Fibroblast of skin of right quadriceps (primary cell): Measurements from ENCODE around the gene ATCAY.
"Not testable (repeated sequence)": the region's sequence is repeated elsewhere in the genome, so short reads cannot be mapped to it uniquely, and the experiment has no call there.

Source experiments
- DNase-seq: peaks from one replicate; pipeline ENCODE4 v3.0.0-alpha.2; 2013

The ATCAY gene

GRCh38 chr19:3857449-3858003 is 23.0 kb upstream of the ATCAY start:
- no peak for DNase-seq

DNA sequence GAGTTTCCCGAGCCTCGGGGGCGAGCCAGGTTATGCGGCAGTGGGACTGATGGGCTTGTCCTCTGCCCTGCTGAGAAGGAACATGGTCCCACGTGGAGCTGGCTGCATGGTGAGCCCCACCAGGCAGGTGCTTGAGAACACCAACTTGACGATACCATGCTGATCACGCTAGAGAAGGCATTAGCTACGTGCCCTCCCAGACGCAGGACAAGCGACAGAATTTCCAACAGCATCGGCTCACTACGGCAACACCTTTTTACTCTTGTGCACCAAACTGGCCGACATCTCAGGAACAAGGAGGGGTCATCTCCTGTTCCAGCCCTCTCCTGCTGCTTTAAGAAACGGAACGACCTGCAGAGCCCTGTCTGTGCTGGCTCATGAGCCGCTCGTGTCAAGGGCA is 20.0 kb upstream of the ATCAY start:
- no peak for DNase-seq

GRCh38 chr19:3862826-3863500 is 17.5 kb upstream of the ATCAY start:
- DNase-seq, result no peak

- DNase-seq, result no peak
Measured at GRCh38 chr19:3863648-3864047, 16.8 kb upstream of the ATCAY start.

- no peak for DNase-seq
Measured at GRCh38 chr19:3866910-3867638, 13.4 kb upstream of the ATCAY start.

- DNase-seq, result no peak
Measured at GRCh38 chr19:3867971-3868769, 12.3 kb upstream of the ATCAY start.

- DNase-seq, result no peak
Measured at GRCh38 chr19:3868770-3869456, 11.6 kb upstream of the ATCAY start, which contains the start of gene ZFR2. ZFR2 (minus strand) TSS chr19:3869038; CDS start chr19:3869017, 21 bp downstream.

DNA sequence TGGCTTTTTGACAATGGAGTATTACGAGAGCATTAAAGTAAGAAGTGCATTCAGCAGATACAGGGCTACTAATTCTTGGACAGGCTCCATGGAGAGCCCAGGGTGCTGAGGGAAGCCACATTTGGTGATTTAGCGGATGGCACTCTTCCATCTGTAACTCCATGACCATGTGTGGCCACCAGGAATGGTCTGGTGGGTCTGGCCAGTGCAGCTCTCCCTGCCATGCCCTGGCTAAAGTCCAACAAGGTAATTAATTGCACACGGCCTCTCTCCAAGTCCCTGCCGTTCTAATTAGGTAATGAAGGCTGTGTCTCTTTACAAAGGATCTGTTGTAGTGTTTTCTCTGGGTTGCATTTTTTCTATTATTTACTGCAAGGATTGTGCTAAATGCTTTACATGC is 7.3 kb upstream of the ATCAY start:
- DNase-seq, result no peak

- DNase-seq, result not testable (repeated sequence)
Measured at GRCh38 chr19:3874695-3875094, 5.8 kb upstream of the ATCAY start.

- DNase-seq, result no peak
Measured at GRCh38 chr19:3879656-3880055, 829 bp upstream of the ATCAY start.

DNA sequence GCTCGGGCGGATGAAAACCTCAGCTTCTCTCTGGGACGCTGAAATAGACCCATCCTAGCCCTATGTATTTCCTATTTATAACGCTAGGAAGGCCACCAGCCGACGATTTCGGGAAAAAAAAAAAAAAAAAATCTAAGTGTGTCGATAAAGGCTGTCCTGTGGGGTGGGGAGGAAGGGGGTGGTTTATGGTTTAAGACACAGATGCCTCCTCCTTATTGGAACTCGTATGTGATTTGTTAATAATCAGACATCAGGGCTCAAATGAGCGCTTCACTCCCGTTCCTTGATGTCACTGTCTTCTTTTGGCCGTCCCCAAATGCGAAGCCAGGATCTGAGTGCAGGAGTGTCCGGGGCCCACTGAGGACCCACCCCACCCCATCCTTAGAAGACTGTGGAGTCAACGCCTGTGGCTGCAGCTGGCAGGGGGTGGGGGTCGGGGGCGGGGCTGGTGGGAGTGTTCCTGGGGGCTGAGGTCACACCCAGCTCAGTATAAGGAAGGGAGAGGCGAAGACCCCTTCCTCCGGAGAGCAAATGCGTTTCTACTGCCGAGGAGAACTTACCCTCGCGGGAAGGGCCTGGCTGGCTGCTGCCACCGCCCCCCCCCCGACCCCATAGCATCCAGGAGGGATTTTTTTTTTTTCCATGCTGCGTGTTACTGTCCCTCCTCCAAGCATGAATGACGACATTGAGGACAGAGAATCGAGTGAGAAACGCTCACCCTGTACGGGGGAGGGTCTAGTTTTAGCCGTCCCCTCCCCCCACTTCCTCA is 971 bp downstream of the ATCAY start:
- DNase-seq, result no peak

- no peak for DNase-seq
Measured at GRCh38 chr19:3882041-3882384, 1.5 kb downstream of the ATCAY start.

DNA sequence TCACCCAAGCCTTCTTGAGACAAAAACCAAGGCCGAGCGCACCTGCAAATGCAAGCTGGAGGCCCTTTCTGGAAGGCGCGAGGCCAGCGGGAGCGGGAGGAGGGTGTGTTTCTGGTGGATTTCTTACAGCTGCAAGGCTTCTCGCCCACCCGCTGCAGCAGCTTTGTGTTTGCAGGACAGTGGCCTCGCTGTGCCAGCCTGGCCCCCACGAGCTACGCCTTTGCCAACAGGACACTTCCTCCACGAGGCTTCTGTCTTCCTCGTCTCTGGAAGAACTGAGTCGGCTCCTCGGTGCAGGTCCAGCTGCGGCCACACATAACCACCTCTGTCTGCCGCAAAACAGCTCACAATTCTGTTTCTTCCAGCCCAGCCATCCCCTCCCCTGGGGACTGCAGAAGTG is 10.1 kb downstream of the ATCAY start:
- no peak for DNase-seq

GRCh38 chr19:3893509-3894179 is 13.2 kb downstream of the ATCAY start:
- no peak for DNase-seq

DNA sequence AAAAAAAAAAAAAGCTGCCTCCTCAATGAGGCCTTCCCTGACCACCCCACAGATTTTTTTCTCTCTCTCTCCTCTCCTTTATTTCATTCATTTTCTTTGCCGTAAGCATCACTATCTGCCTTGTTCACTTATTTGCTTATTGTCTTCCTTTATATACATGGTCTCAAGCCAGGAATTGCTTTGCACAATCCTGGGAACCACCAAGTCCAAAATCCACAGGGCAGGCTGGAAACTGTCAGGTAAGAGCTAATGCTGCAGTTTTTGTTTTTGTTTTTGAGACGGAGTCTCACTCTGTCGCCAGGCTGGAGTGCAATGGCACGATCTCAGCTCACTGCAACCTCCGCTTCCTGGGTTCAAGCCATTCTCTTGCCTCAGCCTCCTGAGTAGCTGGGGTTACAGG is 14.5 kb downstream of the ATCAY start:
- not testable (repeated sequence) for DNase-seq

- no peak for DNase-seq
Measured at GRCh38 chr19:3895788-3896187, 15.3 kb downstream of the ATCAY start.

GRCh38 chr19:3897936-3898335 is 17.5 kb downstream of the ATCAY start:
- no peak for DNase-seq

DNA sequence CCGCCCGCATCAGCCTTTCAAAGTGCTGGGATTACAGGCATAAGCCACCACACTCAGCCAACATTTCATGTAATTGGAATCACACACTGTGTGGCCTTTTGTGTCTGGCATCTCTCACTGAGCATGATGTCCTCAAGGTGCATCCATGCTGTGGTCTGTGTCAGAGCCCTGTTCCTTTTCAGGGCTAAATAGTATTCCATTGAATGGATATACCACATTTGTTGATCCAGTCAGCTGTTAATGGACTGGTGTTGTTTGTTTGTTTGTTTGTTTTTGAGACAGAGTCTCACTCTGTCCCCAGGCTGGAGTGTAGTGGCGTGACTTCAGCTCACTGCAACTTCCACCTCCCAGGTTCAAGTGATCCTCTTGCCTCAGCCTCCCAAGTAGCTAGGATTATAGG is 17.9 kb downstream of the ATCAY start:
- no peak for DNase-seq

DNA sequence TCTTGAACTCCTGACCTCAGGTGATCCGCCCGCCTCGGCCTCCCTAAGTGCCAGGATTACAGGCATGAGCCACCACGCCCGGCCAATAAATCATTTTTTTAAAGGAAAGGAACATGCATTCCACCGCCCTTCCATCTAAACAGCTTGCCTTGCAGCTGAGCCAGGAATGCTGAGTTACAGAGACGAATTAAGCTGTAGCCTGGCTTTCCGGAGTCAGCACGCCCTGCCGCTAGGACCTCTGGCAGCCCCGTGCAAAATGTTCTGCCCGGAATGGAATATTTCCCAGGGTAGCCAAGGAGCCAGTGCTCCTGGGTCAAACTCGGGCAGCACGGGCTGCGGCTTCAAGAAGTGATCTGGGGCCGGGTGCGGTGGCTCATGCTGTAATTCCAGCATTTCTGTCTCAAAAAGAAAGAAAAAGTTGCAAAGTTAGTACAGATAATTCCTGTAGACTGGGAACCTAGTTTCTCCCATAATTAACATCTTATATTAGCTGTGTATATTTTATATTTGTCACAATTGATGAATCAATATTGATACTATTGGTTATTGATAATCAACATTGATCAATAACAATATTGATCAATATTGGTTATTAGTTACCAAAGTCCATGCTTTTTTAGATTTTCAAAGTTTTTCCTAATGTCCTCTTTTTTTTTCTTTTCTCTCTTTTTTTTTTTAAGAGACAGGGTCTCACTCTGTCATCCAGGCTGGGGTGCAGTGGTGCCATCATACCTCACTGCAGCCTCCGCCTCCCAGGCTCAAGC is 19.2 kb downstream of the ATCAY start:
- no peak for DNase-seq

DNA sequence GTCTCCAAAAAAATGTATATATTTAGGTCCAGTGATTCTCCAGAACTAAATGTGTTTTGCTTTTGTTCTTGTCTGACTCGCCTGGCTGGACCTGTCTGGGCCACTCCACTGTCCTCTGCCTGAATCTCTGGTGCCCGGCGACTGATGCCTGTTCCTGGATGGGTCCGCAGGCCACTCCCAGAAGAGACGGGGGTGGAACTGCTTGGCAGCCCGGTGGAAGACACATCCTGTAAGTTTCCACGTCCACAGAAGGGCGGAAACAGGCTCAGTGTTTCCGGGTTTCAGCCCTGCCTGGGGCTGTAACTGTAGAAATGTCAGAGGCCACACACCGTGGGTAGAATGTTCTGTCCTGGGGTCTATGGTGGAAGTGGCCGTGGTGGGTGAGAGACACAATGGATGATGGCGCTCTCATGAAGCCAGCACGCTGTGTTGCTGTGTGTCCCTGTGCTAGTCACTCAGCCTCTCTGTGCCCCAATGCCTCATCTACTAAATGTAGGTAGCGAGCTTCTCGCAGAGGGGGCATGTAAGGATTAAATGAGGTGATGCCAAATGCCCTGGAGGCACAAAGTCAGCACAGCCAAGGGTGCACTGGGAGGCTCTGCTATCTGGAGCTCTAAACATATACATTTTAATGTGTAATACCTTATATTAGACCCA is 22.0 kb downstream of the ATCAY start:
- DNase-seq, result no peak
